Ecto neural progenitor cell (in vitro differentiated cells): ENCODE data around the gene TMEM95.
A peak's percentile ranks its signal among the peaks of the same experiment; 100 is the strongest.

ENCODE experiments used
- DNase-seq: peaks from one replicate; pipeline ENCODE4 v3.0.0-alpha.2; 2018; ENCODE audit warnings: low spot score

The TMEM95 gene

DNA sequence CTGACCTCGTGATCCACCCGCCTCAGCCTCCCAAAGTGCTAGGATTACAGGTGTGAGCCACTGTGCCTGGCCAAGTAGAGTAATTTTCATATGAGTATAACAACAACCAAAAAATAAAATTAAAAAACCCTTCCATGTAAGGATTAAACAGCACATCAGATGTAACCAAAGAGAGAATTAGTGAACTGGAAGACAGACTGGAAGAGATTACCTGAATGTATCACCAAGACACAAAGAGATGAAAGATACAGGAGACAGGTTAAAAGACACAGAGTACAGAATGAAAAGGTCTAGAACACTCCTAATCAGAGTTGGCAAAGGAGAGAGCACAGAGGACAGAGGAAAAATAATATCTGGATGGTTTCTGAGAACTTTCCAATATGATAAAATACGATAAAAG lies 24.2 kb downstream of the TMEM95 start:
- no peak for DNase-seq

DNA sequence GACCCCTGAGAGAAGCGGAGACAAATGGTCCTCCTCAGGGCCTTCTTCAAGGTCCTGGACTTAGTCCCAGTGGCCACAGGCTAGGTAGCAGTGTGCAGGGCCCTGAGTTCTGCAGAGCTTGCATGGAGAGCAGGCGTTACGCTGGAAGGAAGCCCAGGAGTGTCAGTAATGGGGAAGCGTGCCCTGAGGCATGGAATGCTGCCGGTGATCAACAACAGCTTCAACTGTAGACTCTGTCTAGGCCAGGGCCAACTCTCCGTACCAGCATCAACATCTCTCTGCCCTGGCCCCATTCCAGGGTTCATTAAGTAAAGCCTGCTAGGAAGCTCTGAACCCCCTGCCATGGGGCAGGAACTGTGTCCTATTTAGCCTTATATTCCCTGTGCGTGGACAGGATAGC lies 25.4 kb downstream of the TMEM95 start:
- peak; percentile 60 for DNase-seq

- peak; percentile 81 for DNase-seq
Observed at GRCh38 chr17:7380855-7381683, 26.1 kb downstream of the TMEM95 start, which contains the start of gene TNK1. Gene TNK1, plus strand, starts transcription at chr17:7381089. Its CDS starts 1,838 bp downstream, at chr17:7382927.

DNA sequence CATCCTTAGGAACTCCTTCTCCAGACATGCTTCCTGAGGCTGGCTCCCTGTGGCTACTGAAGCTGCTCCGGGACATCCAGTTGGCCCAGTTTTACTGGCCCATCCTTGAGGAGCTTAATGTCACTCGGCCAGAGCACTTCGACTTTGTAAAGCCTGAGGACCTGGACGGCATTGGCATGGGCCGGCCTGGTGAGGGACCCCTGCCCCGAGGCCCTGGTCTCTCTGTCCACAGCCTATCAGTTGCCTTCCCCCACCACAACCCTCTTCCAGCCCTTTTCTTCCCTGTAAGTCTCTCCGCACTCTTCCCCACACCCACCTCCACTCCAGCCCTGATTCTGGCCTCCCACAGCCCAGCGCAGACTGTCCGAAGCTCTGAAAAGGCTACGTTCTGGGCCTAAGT lies 27.9 kb downstream of the TMEM95 start:
- no peak for DNase-seq

DNA sequence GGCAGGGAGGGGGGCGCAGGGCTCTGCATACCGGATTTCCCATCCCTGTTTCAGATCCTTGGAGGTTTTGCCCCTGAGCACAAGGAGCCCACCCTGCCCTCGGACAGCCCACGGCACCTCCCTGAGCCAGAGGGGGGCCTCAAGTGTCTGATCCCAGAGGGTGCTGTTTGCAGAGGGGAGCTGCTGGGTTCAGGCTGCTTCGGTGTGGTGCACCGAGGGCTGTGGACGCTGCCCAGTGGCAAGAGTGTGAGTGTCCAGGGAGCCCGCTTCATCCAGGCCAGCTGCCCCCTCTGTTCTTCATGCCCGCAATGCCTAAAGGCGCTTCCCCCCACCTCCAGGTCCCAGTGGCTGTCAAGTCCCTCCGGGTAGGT lies 28.4 kb downstream of the TMEM95 start:
- DNase-seq: no peak

GRCh38 chr17:7383742-7384488 lies 29.0 kb downstream of the TMEM95 start:
- peak; percentile 89 for DNase-seq

DNA sequence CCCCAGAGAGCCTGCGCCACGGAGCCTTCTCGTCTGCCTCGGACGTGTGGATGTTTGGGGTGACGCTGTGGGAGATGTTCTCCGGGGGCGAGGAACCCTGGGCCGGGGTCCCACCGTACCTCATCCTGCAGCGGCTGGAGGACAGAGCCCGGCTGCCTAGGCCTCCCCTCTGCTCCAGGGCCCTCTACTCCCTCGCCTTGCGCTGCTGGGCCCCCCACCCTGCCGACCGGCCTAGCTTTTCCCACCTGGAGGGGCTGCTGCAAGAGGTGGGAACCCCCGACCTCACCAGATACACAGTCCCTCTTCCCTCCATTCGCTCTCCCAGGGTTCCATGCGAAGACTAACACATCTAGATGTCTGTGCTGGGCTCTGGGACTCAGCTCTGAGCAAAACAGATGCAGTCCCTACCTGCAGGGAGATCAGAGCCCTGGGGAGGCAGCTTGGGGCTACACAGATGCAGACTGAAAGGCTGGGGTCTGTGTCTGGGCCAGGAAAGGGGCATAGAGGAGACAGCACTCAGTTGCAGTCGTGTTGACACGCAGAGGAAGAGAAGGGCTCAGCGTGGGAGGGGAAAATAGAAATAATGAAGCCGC lies 29.6 kb downstream of the TMEM95 start:
- no peak for DNase-seq

DNA sequence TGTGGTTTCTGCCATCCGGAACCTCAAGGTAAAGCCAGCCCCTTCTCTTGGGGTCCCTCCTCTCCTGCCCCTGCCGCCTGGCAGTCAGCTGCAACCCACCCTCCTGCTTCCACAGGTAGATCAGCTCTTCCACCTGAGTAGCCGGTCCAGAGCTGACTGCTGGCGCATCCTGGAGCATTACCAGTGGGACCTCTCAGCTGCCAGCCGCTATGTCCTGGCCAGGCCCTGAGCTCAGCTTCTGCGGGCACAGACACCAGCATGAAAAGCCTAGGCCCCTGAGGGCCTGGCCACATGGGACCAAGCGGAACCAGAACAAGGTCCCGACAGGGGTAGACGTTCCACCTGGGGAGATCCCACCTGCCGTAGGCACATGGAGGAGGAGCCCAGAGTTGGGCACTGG lies 33.9 kb downstream of the TMEM95 start:
- DNase-seq: no peak

DNA sequence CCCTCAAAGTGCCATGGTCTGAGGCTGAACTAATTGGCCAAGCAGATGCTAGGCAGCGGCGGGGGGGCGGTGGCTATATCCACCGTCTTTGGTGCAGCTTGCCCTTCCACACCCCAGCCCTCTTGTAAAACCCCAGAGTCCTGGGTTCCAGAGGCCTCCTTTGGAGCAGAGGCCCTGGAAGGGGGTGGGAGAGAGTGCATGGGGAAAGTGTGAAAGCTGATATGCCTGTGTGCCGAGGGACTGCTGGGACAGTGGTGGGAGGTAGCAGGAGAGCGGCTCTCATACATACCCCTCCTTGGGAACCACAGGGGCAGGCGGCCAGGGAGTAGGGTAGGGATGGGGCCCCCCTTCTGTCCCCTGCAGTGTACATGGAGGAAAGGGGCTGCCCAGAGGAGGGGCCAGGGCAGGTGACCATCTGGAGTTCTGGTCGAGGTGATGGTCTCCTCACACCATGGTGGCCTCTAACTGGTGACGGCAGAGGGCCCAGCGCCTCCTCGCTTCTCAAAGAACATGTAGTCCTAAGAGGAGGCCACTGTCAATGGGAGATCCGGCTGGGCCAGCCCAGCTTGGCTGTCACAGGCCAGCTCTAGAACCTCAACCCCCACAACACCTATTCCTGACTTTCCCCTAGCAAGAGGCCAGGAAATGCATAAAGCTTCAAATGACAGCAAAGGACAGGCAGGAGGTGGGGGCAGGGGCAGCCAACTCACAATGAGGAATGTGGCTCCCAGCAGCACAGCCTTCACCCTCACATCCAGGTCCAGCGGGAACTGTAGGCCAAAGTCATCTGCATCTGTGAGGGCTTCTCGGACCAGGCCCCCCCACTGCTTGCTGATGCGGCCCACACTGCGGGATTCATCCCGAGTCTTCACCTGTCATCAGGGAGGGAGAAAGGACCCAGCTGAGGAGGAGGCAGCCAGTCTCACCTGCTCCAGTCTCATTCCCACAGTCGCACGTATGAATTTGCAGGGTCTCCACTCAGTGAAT lies 35.3 kb downstream of the TMEM95 start:
- DNase-seq: no peak

- DNase-seq: no peak
Observed at GRCh38 chr17:7391307-7391706, 36.4 kb downstream of the TMEM95 start.

- peak; percentile 73 for DNase-seq
Observed at GRCh38 chr17:7392696-7393612, 38.0 kb downstream of the TMEM95 start.

GRCh38 chr17:7393613-7394451 lies 38.9 kb downstream of the TMEM95 start:
- DNase-seq: peak; percentile 74

GRCh38 chr17:7394452-7395191 lies 39.7 kb downstream of the TMEM95 start, which contains the start of gene PLSCR3:
Gene PLSCR3, minus strand, starts transcription at chr17:7394525. Its CDS starts 415 bp downstream, at chr17:7394110.
- peak; percentile 95 for DNase-seq

- DNase-seq: no peak
Observed at GRCh38 chr17:7396147-7396546, 41.2 kb downstream of the TMEM95 start.

- no peak for DNase-seq
Observed at GRCh38 chr17:7398612-7399011, 43.7 kb downstream of the TMEM95 start.

GRCh38 chr17:7403043-7403726 lies 48.2 kb downstream of the TMEM95 start:
- DNase-seq: no peak

GRCh38 chr17:7403727-7403976 lies 48.7 kb downstream of the TMEM95 start:
- no peak for DNase-seq

GRCh38 chr17:7403977-7404736 lies 49.2 kb downstream of the TMEM95 start, which contains the start of gene TMEM256:
Gene TMEM256, minus strand, starts transcription at chr17:7404097. Its CDS starts 13 bp downstream, at chr17:7404084.
- DNase-seq: peak; percentile 100
